Thyroid gland (tissue), 4 donors: Measurements from ENCODE around the gene NPB.

Source experiments
- CTCF ChIP-seq, 6 experiments: fragments of 200-600 bp in 3 of 6; fragments of 450-650 bp in 3 of 6; sonication (generic) in 3 of 6; IDR thresholded peaks; one replicate each; pipeline ENCODE4 v1.5.1; 2016 to 2019; ENCODE audit warnings: antibody characterized with exemption in 6 of 6, mild to moderate bottlenecking in 2 of 6, inconsistent platforms in 1 of 6, moderate library complexity in 1 of 6
- POLR2A ChIP-seq, 2 donors: fragments of 450-650 bp; IDR thresholded peaks; one replicate each; pipeline ENCODE4 v1.6.1; 2017; ENCODE audit warnings: antibody characterized with exemption in 2 of 2, mild to moderate bottlenecking in 2 of 2, moderate library complexity in 1 of 2

GRCh38 chr17:81908793-81909192 is 6.8 kb downstream of the NPB start:
- TF ChIP-seq CTCF (IDR thresholded peaks at IDR 0.05) (no peak), POLR2A (IDR thresholded peaks at IDR 0.05) (no peak)
